SK-N-SH (cell line): ENCODE data around the gene PARVA. TPM values are rescaled to one million over a fixed set of nuclear protein-coding genes. Genes with fewer than 3 reads are reported as not detected.

Experiments used
- CTCF ChIA-PET: fragments of 300-600, 350-600 bp; formaldehyde crosslinking; extraction: SDS; loops from one replicate; lab custom pipeline; 2021; lab: Yijun Ruan, JAX
- POLR2A ChIA-PET: fragments of 350-600 bp; sonication (Branson Sonifier 250); formaldehyde crosslinking; extraction: SDS; loops from one replicate; lab custom pipeline; 2020; ENCODE audit warnings: antibody characterized with exemption, inconsistent platforms; lab: Yijun Ruan, JAX
- DNase-seq: peaks from one replicate; pipeline ENCODE4 v3.0.0; 2012
- H2AFZ ChIP-seq: fragments of 200-600 bp; sonication (generic); 2 replicates; pipeline ENCODE4 v1.8.1; 2016; ENCODE audit warnings: antibody characterized with exemption, mild to moderate bottlenecking, low read depth
- H3F3A ChIP-seq: fragments of 200-600 bp; sonication (generic); replicated peaks from 2 replicates; pipeline ENCODE3; 2016; ENCODE audit warnings: antibody characterized with exemption, mild to moderate bottlenecking; ENCODE audit not compliant: insufficient read depth
- H3K27ac ChIP-seq, 2 experiments: fragments of 200-500 bp in 1 of 2; fragments of 200-600 bp in 1 of 2; sonication (Bioruptor generic) in 1 of 2; sonication (generic), shearing (Covaris generic) in 1 of 2; 2 replicates each; pipeline versions ENCODE4 v1.5.1 to v1.6.1; 2014 to 2016; ENCODE audit warnings: low read depth in 2 of 2, inconsistent platforms in 1 of 2, low read length in 1 of 2, mild to moderate bottlenecking in 1 of 2, mixed read lengths in 1 of 2
- H3K27me3 ChIP-seq: fragments of 200-600 bp; sonication (generic), shearing (Covaris generic); 2 replicates; pipeline ENCODE4 v1.6.1; 2016; ENCODE audit warnings: mixed run types; ENCODE audit not compliant: insufficient read depth
- H3K36me3 ChIP-seq, 2 experiments: fragments of 200-500 bp in 1 of 2; fragments of 200-600 bp in 1 of 2; sonication (Bioruptor generic) in 1 of 2; sonication (generic) in 1 of 2; replicated peaks in 1 of 2; 2 replicates each; pipeline versions ENCODE3 to v1.5.1; 2014 to 2016; ENCODE audit warnings: low read length in 1 of 2, mild to moderate bottlenecking in 1 of 2; ENCODE audit not compliant: insufficient read depth in 2 of 2, control insufficient read depth in 1 of 2
- H3K4me1 ChIP-seq, 2 experiments: fragments of 200-500 bp in 1 of 2; fragments of 200-600 bp in 1 of 2; sonication (Bioruptor generic) in 1 of 2; sonication (generic), shearing (Covaris generic) in 1 of 2; 2 replicates each; pipeline versions ENCODE4 v1.5.1 to v1.6.1; 2014 to 2016; ENCODE audit warnings: low read depth in 1 of 2, low read length in 1 of 2, mixed run types in 1 of 2; ENCODE audit not compliant: insufficient read depth in 2 of 2, control insufficient read depth in 1 of 2
- H3K4me2 ChIP-seq: fragments of 200-600 bp; sonication (generic), shearing (Covaris generic); 2 replicates; pipeline ENCODE4 v1.6.1; 2017; ENCODE audit warnings: mixed run types
- H3K4me3 ChIP-seq, 2 experiments: fragments of 200-500 bp in 1 of 2; fragments of 200-600 bp in 1 of 2; sonication (Bioruptor generic) in 1 of 2; sonication (generic), shearing (Covaris generic) in 1 of 2; 2 replicates each; pipeline versions ENCODE4 v1.5.1 to v1.8.1; 2014 to 2016; ENCODE audit warnings: low read depth in 2 of 2, inconsistent platforms in 1 of 2, low read length in 1 of 2, mild to moderate bottlenecking in 1 of 2, mixed read lengths in 1 of 2, moderate library complexity in 1 of 2
- H3K79me2 ChIP-seq: fragments of 200-600 bp; sonication (generic); 2 replicates; pipeline ENCODE4 v1.8.1; 2017; ENCODE audit warnings: mild to moderate bottlenecking; ENCODE audit not compliant: insufficient read depth
- H3K9ac ChIP-seq: fragments of 200-600 bp; sonication (generic); 2 replicates; pipeline ENCODE4 v1.6.1; 2017; ENCODE audit warnings: mixed run types
- H3K9me2 ChIP-seq: fragments of 200-600 bp; sonication (generic); 2 replicates; pipeline ENCODE4 v1.6.1; 2017; ENCODE audit warnings: mixed run types
- H3K9me3 ChIP-seq: fragments of 200-600 bp; sonication (generic); 2 replicates; pipeline ENCODE4 v1.6.1; 2017; ENCODE audit warnings: mixed run types, mild to moderate bottlenecking, moderate library complexity
- H4K20me1 ChIP-seq: fragments of 200-600 bp; sonication (generic); 2 replicates; pipeline ENCODE4 v1.6.1; 2017; ENCODE audit warnings: mild to moderate bottlenecking, mixed run types; ENCODE audit not compliant: insufficient read depth
- CHD2 ChIP-seq: fragments of 150-350 bp; IDR thresholded peaks from 2 replicates; pipeline ENCODE4 v1.6.1; 2018; ENCODE audit warnings: low read length; ENCODE audit not compliant: partially characterized antibody
- EZH2phosphoT487 ChIP-seq: fragments of 200-600 bp; sonication (generic); IDR thresholded peaks from 2 replicates; pipeline ENCODE4 v1.6.1; 2017; ENCODE audit warnings: low read depth, mixed run types, mild to moderate bottlenecking, antibody characterized with exemption, moderate library complexity, borderline replicate concordance
- FOSL2 ChIP-seq: IDR thresholded peaks from 2 replicates; pipeline ENCODE4 v1.4.0; 2012; ENCODE audit warnings: low read depth, mild to moderate bottlenecking, moderate library complexity, borderline replicate concordance
- GABPA ChIP-seq: IDR thresholded peaks from 2 replicates; pipeline ENCODE4 v1.4.0; 2012; ENCODE audit warnings: low read depth, mild to moderate bottlenecking
- JUND ChIP-seq: IDR thresholded peaks from 2 replicates; pipeline ENCODE4 v1.4.0; 2012
- MEF2A ChIP-seq: IDR thresholded peaks from 2 replicates; pipeline ENCODE4 v1.4.0; 2012; ENCODE audit warnings: low read depth, borderline replicate concordance
- MXI1 ChIP-seq: IDR thresholded peaks from 2 replicates; pipeline ENCODE4 v1.6.1; 2012; ENCODE audit warnings: mild to moderate bottlenecking, low read depth, low read length, improper control_type of control experiment
- NFIC ChIP-seq: IDR thresholded peaks from 2 replicates; pipeline ENCODE4 v1.4.0; 2012; ENCODE audit warnings: borderline replicate concordance
- RAD21 ChIP-seq: IDR thresholded peaks from 2 replicates; pipeline ENCODE4 v1.6.1; 2012; ENCODE audit warnings: mild to moderate bottlenecking, low read length
- RXRA ChIP-seq: IDR thresholded peaks from 2 replicates; pipeline ENCODE4 v1.4.0; 2012; ENCODE audit warnings: low read depth, mild to moderate bottlenecking, borderline replicate concordance
- SIN3A ChIP-seq: IDR thresholded peaks from 2 replicates; pipeline ENCODE4 v1.6.1; 2012; ENCODE audit warnings: low read depth, mild to moderate bottlenecking, low read length, moderate library complexity, borderline replicate concordance
- SMC3 ChIP-seq: IDR thresholded peaks from 2 replicates; pipeline ENCODE4 v1.6.1; 2012; ENCODE audit warnings: low read depth, low read length, improper control_type of control experiment
- TAF1 ChIP-seq: IDR thresholded peaks from 2 replicates; pipeline ENCODE4 v1.6.1; 2012; ENCODE audit warnings: low read depth, mild to moderate bottlenecking, low read length, moderate library complexity, borderline replicate concordance
- TCF12 ChIP-seq: IDR thresholded peaks from 2 replicates; pipeline ENCODE4 v1.4.0; 2012
- WGBS: methylation state at CpG from one replicate; pipeline ENCODE4 v1.1.6; 2017; ENCODE audit warnings: low lambda C conversion rate; 5-methylcytosine and 5-hydroxymethylcytosine counted together
- polyA plus RNA-seq, 3 experiments: library from polyadenylated mRNA; depleted of rRNA; stranded (reverse); fragments of >200 nt; gene quantifications; 2 replicates each; pipeline ENCODE4 v1.2.3, GENCODE V29; 2012
- TF ChIP-seq, protein P1 (sequence below): IDR thresholded peaks from 2 replicates; pipeline ENCODE4 v1.4.0; 2012; ENCODE audit warnings: low read depth
- TF ChIP-seq, protein P2 (sequence below): fragments of 150-350 bp; IDR thresholded peaks from 2 replicates; pipeline ENCODE4 v1.6.1; 2016; ENCODE audit warnings: mild to moderate bottlenecking, low read depth, low read length
- TF ChIP-seq, protein P3 (sequence below): IDR thresholded peaks from 2 replicates; pipeline ENCODE4 v1.4.0; 2012; ENCODE audit warnings: low read depth, borderline replicate concordance
- TF ChIP-seq, protein P4 (sequence below): IDR thresholded peaks from 2 replicates; pipeline ENCODE4; 2012
- TF ChIP-seq, protein P5 (sequence below): IDR thresholded peaks from 2 replicates; pipeline ENCODE4 v1.4.0; 2012; ENCODE audit warnings: low read depth, borderline replicate concordance
- TF ChIP-seq, protein P6 (sequence below): fragments of 200-600 bp; sonication (generic); IDR thresholded peaks from 2 replicates; pipeline ENCODE4 v1.6.1; 2017; ENCODE audit warnings: antibody characterized with exemption, mild to moderate bottlenecking, moderate library complexity

The PARVA gene
- polyA plus RNA-seq, 1 of the 3 experiments (the other 2 are of a cell fraction), result 27.6 TPM

DNA sequence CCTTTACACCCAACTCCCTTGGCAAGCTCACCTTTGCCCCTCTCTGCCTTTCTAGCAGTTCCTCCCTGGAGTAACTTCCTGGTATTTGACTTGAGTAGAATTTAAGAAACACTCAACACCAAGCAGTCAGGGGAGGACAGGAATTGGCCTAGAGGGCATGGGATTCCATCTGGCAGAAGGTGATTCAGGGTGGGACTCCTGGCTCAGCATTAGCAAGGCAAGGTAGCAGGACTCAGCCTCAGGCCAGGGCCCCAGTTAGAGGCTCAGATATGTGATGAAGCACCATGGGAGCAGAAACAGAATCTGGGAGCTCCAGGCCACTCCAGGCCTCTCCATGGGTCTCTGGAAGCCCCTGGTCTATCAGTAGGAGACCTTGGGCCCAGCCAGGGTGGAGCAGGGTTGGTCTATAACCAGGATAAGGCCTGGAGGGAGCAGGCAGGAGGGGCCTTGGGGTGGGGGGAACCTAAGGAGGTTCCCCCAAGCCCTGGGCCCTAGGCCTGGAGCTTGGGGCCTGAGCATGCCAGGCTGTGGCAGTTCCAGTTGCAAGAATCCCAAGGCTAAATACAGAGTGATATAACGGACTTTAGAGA, 148.2 kb downstream of the PARVA start:
- Histone ChIP-seq H3K4me3 (no peak overlapping the region), H4K20me1 (no peaks in the 10 kb centered on the region), H2AFZ (no peak overlapping the region), H3K4me2 (no peak overlapping the region), H3K36me3 (peaks cover 24 to 29% of the 10 kb centered on the region in 2 experiments), H3K79me2 (no peaks in the 10 kb centered on the region), H3F3A (peaks cover 6% of the 10 kb centered on the region), H3K27ac (0 out of 4 replicates have a peak overlapping the region, but pooled peaks of 1 of the 2 experiments have one; percentile 64), H3K9me3 (no peaks in the 10 kb centered on the region), H3K9me2 (no peaks in the 10 kb centered on the region), H3K4me1 (peaks cover 0 to 19% of the 10 kb centered on the region in 2 experiments; a peak in 3 of 4 replicates), H3K9ac (no peak overlapping the region)
- CTCF ChIA-PET, result interaction anchor here (1.4 kb wide), 2 partner anchors 40 to 237 kb away, joined by 4 to 5 read pairs; no protein-coding TSS in a partner anchor
- no peak for DNase-seq
- POLR2A ChIA-PET, result no interaction called here
- WGBS, result 95% methylated on average over 1 of the region's 1 CpG
- TF ChIP-seq, protein P1, sequence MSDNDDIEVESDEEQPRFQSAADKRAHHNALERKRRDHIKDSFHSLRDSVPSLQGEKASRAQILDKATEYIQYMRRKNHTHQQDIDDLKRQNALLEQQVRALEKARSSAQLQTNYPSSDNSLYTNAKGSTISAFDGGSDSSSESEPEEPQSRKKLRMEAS, result no peak
- TF ChIP-seq EZH2phosphoT487 (no peak), RXRA (no peak), CHD2 (no peak), GABPA (no peak), MXI1 (no peak), MEF2A (no peak), TAF1 (no peak)
- TF ChIP-seq, protein P2, sequence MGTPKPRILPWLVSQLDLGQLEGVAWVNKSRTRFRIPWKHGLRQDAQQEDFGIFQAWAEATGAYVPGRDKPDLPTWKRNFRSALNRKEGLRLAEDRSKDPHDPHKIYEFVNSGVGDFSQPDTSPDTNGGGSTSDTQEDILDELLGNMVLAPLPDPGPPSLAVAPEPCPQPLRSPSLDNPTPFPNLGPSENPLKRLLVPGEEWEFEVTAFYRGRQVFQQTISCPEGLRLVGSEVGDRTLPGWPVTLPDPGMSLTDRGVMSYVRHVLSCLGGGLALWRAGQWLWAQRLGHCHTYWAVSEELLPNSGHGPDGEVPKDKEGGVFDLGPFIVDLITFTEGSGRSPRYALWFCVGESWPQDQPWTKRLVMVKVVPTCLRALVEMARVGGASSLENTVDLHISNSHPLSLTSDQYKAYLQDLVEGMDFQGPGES, result no peak
- TF ChIP-seq, all 33 proteins: peak for 0
- no peaks in the 10 kb centered on the region for H3K27me3 ChIP-seq

DNA sequence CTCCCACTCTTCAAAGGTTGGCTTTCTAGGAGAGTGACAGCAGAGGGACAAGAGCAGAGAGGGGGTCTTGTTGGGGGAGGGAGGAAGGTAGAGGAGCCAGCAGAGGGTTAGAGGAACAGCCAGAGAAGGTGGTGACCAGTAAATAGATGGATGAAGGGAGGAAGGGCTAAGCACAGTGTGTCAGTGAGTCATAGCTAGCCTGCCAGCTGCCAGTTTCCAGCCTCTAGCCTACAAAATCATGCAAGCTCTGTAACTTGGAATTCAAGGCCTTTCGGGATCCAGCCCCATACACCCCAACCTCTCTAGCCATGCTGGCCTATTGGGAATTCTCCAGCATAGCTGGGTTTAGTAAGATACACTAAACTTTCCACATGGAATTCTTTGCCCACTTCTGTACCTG, 149.4 kb downstream of the PARVA start:
- H3K79me2 ChIP-seq, result no peaks in the 10 kb centered on the region
- DNase-seq, result no peak
- H2AFZ ChIP-seq, result no peak overlapping the region
- H3K9me3 ChIP-seq, result no peaks in the 10 kb centered on the region
- H3K27me3 ChIP-seq, result no peaks in the 10 kb centered on the region
- no peak overlapping the region for H3K9ac ChIP-seq
- peaks cover 19 to 29% of the 10 kb centered on the region in 2 experiments for H3K36me3 ChIP-seq
- POLR2A ChIA-PET, result no interaction called here
- WGBS, result 75% methylated on average over 1 of the region's 1 CpG
- peak overlapping the region in 1 of 2 experiments; percentile 64; a peak in 2 of 4 replicates for H3K27ac ChIP-seq
- H3F3A ChIP-seq, result peaks cover 6% of the 10 kb centered on the region
- H4K20me1 ChIP-seq, result no peaks in the 10 kb centered on the region
- peak overlapping the region; percentile 42; the same call in 1 of the 2 replicates for H3K4me2 ChIP-seq
- CTCF ChIA-PET, result interaction anchor here (0.6 to 1.3 kb wide), 3 partner anchors 30 to 143 kb away, joined by 3 to 4 read pairs (median 3); no protein-coding TSS in a partner anchor
- H3K9me2 ChIP-seq, result no peaks in the 10 kb centered on the region
- no peak overlapping the region for H3K4me3 ChIP-seq
- H3K4me1 ChIP-seq, result peaks cover 0 to 24% of the 10 kb centered on the region in 2 experiments; a peak in 3 of 4 replicates
- no peak for TF ChIP-seq MXI1
- TF ChIP-seq JUND, result peak; percentile 62
- TF ChIP-seq, protein P3, sequence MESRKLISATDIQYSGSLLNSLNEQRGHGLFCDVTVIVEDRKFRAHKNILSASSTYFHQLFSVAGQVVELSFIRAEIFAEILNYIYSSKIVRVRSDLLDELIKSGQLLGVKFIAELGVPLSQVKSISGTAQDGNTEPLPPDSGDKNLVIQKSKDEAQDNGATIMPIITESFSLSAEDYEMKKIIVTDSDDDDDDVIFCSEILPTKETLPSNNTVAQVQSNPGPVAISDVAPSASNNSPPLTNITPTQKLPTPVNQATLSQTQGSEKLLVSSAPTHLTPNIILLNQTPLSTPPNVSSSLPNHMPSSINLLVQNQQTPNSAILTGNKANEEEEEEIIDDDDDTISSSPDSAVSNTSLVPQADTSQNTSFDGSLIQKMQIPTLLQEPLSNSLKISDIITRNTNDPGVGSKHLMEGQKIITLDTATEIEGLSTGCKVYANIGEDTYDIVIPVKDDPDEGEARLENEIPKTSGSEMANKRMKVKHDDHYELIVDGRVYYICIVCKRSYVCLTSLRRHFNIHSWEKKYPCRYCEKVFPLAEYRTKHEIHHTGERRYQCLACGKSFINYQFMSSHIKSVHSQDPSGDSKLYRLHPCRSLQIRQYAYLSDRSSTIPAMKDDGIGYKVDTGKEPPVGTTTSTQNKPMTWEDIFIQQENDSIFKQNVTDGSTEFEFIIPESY, result no peak
- TF ChIP-seq SIN3A, result no peak
- TF ChIP-seq, protein P4, sequence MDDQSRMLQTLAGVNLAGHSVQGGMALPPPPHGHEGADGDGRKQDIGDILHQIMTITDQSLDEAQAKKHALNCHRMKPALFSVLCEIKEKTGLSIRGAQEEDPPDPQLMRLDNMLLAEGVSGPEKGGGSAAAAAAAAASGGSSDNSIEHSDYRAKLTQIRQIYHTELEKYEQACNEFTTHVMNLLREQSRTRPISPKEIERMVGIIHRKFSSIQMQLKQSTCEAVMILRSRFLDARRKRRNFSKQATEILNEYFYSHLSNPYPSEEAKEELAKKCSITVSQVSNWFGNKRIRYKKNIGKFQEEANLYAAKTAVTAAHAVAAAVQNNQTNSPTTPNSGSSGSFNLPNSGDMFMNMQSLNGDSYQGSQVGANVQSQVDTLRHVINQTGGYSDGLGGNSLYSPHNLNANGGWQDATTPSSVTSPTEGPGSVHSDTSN, result peak; percentile 55; the same call in 1 of the 2 replicates
- no peak for TF ChIP-seq GABPA
- no peak for TF ChIP-seq RAD21
- TF ChIP-seq SMC3, result no peak
- TF ChIP-seq, protein P5, sequence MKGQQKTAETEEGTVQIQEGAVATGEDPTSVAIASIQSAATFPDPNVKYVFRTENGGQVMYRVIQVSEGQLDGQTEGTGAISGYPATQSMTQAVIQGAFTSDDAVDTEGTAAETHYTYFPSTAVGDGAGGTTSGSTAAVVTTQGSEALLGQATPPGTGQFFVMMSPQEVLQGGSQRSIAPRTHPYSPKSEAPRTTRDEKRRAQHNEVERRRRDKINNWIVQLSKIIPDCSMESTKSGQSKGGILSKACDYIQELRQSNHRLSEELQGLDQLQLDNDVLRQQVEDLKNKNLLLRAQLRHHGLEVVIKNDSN, result no peak
- peak; percentile 87 for TF ChIP-seq FOSL2
- TF ChIP-seq RXRA, result no peak
- TF ChIP-seq NFIC, result peak; percentile 38; the same call in 1 of the 2 replicates
- TF ChIP-seq TCF12, result peak; percentile 42; the same call in 1 of the 2 replicates
- TF ChIP-seq, protein P6, sequence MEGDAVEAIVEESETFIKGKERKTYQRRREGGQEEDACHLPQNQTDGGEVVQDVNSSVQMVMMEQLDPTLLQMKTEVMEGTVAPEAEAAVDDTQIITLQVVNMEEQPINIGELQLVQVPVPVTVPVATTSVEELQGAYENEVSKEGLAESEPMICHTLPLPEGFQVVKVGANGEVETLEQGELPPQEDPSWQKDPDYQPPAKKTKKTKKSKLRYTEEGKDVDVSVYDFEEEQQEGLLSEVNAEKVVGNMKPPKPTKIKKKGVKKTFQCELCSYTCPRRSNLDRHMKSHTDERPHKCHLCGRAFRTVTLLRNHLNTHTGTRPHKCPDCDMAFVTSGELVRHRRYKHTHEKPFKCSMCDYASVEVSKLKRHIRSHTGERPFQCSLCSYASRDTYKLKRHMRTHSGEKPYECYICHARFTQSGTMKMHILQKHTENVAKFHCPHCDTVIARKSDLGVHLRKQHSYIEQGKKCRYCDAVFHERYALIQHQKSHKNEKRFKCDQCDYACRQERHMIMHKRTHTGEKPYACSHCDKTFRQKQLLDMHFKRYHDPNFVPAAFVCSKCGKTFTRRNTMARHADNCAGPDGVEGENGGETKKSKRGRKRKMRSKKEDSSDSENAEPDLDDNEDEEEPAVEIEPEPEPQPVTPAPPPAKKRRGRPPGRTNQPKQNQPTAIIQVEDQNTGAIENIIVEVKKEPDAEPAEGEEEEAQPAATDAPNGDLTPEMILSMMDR, result no peak
